K562 (cell line): ENCODE data around the gene CRAMP1. TPM values are rescaled to one million over a fixed set of nuclear protein-coding genes. Genes with fewer than 3 reads are reported as not detected.

Source experiments
- ATAC-seq: fragments of 200-7000 bp; cut with Tn5 transposase; 3 replicates; pipeline ENCODE4 v1.9.1; 2020; ENCODE audit warnings: moderate library complexity
- BruUV-seq: library from RNA; stranded (reverse); fragments of 400-500 nt; replicated peaks from 2 replicates; lab custom pipeline; 2021; lab: Mats Ljungman, UMichigan
- CTCF ChIA-PET: fragments of 300-600 bp; formaldehyde crosslinking; extraction: SDS; loops from one replicate; lab custom pipeline; 2021; ENCODE audit warnings: low intra/inter-chr PET ratio; lab: Yijun Ruan, JAX
- POLR2A ChIA-PET: fragments of 300-600, 350-650 bp; sonication (Branson Sonifier 250); formaldehyde crosslinking; extraction: SDS; loops from one replicate; lab custom pipeline; 2021; ENCODE audit warnings: antibody characterized with exemption, inconsistent platforms; lab: Yijun Ruan, JAX
- DNase-seq, 4 experiments: peaks; one replicate each; pipeline versions ENCODE4 v3.0.0 to v3.0.0-alpha.2; 2011 to 2018; ENCODE audit warnings: low spot score in 3 of 4, mixed read lengths in 3 of 4; ENCODE audit errors: extremely low read depth in 1 of 4
- FAIRE-seq: peaks from 2 replicates; lab custom pipeline; 2011; peaks lifted over from hg19 to GRCh38; lab: Jason Lieb, UNC
- H2AFZ ChIP-seq: 2 replicates; pipeline ENCODE4 v1.6.0; 2011; ENCODE audit warnings: low read depth, low read length, control low read depth, inconsistent platforms
- H3K27ac ChIP-seq: fragments of 200-600 bp; 3 replicates; pipeline ENCODE4 v1.8.0; 2011; ENCODE audit warnings: low read depth, mild to moderate bottlenecking, control low read depth, inconsistent platforms, low read length, moderate library complexity, mixed read lengths; ENCODE audit errors: extremely low read depth
- H3K27me3 ChIP-seq, 2 experiments: fragments of 300-600 bp in 1 of 2; 2 replicates in 1 of 2; 3 replicates in 1 of 2; pipeline versions ENCODE4 v1.6.0 to v1.8.0; 2011; ENCODE audit warnings: inconsistent platforms in 2 of 2, low read length in 2 of 2, mild to moderate bottlenecking in 1 of 2, mixed read lengths in 1 of 2, moderate library complexity in 1 of 2; ENCODE audit not compliant: control insufficient read depth in 2 of 2, insufficient read depth in 2 of 2
- H3K36me3 ChIP-seq: fragments of 300-600 bp; 3 replicates; pipeline ENCODE4 v1.8.0; 2011; ENCODE audit warnings: mild to moderate bottlenecking, low read length, inconsistent platforms; ENCODE audit not compliant: control insufficient read depth, insufficient read depth
- H3K4me1 ChIP-seq, 2 experiments: fragments of 200-600 bp in 1 of 2; replicated peaks in 1 of 2; 2 replicates in 1 of 2; 3 replicates in 1 of 2; pipeline versions ENCODE4 v1.5.1 to v1.8.0; 2011; ENCODE audit warnings: inconsistent platforms in 2 of 2, low read length in 2 of 2, mild to moderate bottlenecking in 1 of 2, mixed read lengths in 1 of 2, moderate library complexity in 1 of 2; ENCODE audit not compliant: control insufficient read depth in 2 of 2, insufficient read depth in 2 of 2
- H3K4me2 ChIP-seq: 2 replicates; pipeline ENCODE4 v1.6.1; 2011; ENCODE audit warnings: low read length, control low read depth, inconsistent platforms, mixed read lengths; ENCODE audit not compliant: insufficient read depth
- H3K4me3 ChIP-seq: fragments of 200-600 bp; sonication (generic), shearing (Covaris generic); 2 replicates; pipeline ENCODE4 v1.5.1; 2016; ENCODE audit warnings: control low read depth, inconsistent platforms
- H3K79me2 ChIP-seq: fragments of 200-600 bp; 3 replicates; pipeline ENCODE4 v1.8.0; 2011; ENCODE audit warnings: low read length, inconsistent platforms; ENCODE audit not compliant: control insufficient read depth, insufficient read depth
- H3K9ac ChIP-seq, 2 experiments: 2 replicates each; pipeline versions ENCODE4 v1.6.0 to v1.6.1; 2011; ENCODE audit warnings: low read depth in 2 of 2, low read length in 2 of 2, control low read depth in 1 of 2, inconsistent platforms in 1 of 2, mild to moderate bottlenecking in 1 of 2, mixed read lengths in 1 of 2; ENCODE audit not compliant: insufficient read depth in 1 of 2
- H3K9me1 ChIP-seq: one replicate; pipeline ENCODE4 v1.6.0; 2011; ENCODE audit warnings: inconsistent platforms, mild to moderate bottlenecking, low read length, moderate library complexity; ENCODE audit not compliant: control insufficient read depth, insufficient read depth
- H3K9me3 ChIP-seq: replicated peaks from 2 replicates; pipeline ENCODE4 v1.5.1; 2011; ENCODE audit warnings: low read depth, low read length, inconsistent platforms; ENCODE audit not compliant: control insufficient read depth, insufficient read depth
- H4K20me1 ChIP-seq: replicated peaks from 2 replicates; pipeline ENCODE4 v1.6.1; 2011; ENCODE audit warnings: low read length, inconsistent platforms, mixed read lengths; ENCODE audit not compliant: control insufficient read depth, insufficient read depth
- U2AF2 ChIP-seq: fragments of 200-400 bp; formaldehyde crosslinking; optimal IDR thresholded peaks from 2 replicates; pipeline ENCODE3; 2017; ENCODE audit warnings: low read depth, mild to moderate bottlenecking, low read length
- ZBTB33 ChIP-seq: sonication (generic); formaldehyde crosslinking; IDR thresholded peaks from 2 replicates; pipeline ENCODE4 v1.8.1; 2023; ENCODE audit warnings: mild to moderate bottlenecking, missing genetic modification reagents
- WGBS: fragments of 100-300 bp; shearing (Covaris generic); methylation state at CpG from one replicate; pipeline ENCODE4 v1.1.6; 2016; ENCODE audit warnings: low coverage, mixed read lengths; ENCODE audit not compliant: insufficient coverage; ENCODE audit errors: missing lambda C conversion rate; 5-methylcytosine and 5-hydroxymethylcytosine counted together
- in situ Hi-C: fragments of 300-500 bp; cut with MboI; formaldehyde crosslinking; loops from 4 replicates; pipeline ENCODE4 v1.15.0; 2018; ENCODE audit warnings: inconsistent platforms, mixed read lengths
- intact Hi-C: fragments of 100-400 bp; cut with micrococcal nuclease; formaldehyde crosslinking; loops from 2 replicates; pipeline ENCODE4 v1.14.2; 2022
- polyA plus RNA-seq, 8 experiments: library from polyadenylated mRNA; depleted of rRNA in 4 of 8; stranded (reverse) in 5 of 8; unstranded in 3 of 8; fragments of >200 nt; fragmentation: Nextera tagmentation in 2 of 8; fragmentation: Illumina TruSeq in 1 of 8; extraction: Ambion mirVana in 2 of 8; extraction: Trizol in 1 of 8; gene quantifications; 2 replicates each; pipeline versions ENCODE4 v1.2.1 to v1.2.3, GENCODE V29; 2011 to 2014; ENCODE audit warnings: inconsistent platforms in 1 of 8, missing spikeins in 1 of 8
- total RNA-seq, 7 experiments: library from RNA; depleted of rRNA in 6 of 7; stranded (reverse); fragments of >200 nt in 6 of 7; fragmentation: Illumina TruSeq in 2 of 7; extraction: Trizol in 2 of 7; gene quantifications; 2 replicates each; pipeline versions ENCODE4 v1.2.1 to v1.2.3, GENCODE V29; 2011 to 2021; ENCODE audit warnings: low replicate concordance in 1 of 7

CRAMP1 gene
- total and polyA plus RNA-seq, 9 of the 15 experiments (the other 6 are each of a cell fraction or from before 2014, with no cell fraction given) = 0.52 to 20.8 (median 7.5) TPM

- 92% methylated on average over 9 of the region's 14 CpGs for WGBS
- Histone ChIP-seq H4K20me1 (peaks cover 8% of the 10 kb centered on the region), H3K79me2 (peaks cover 69% of the 10 kb centered on the region), H3K4me3 (peak overlapping the region; percentile 84; the same call in 1 of the 2 replicates), H3K36me3 (peaks cover 57% of the 10 kb centered on the region), H2AFZ (no peak overlapping the region), H3K27me3 (no peaks in the 10 kb centered on the region), H3K9me1 (no peaks in the 10 kb centered on the region), H3K27ac (peak overlapping the region; percentile 81), H3K9me3 (no peaks in the 10 kb centered on the region), H3K4me2 (peak overlapping the region; percentile 99), H3K4me1 (peaks cover 13 to 30% of the 10 kb centered on the region in 2 experiments; a peak in 4 of 5 replicates), H3K9ac (peak overlapping the region; percentile 85 to 87; a peak in 2 of 4 replicates)
- intact Hi-C loops = no loop called here
- ATAC-seq = no peak
- no TSS peak for BruUV-seq
- POLR2A ChIA-PET = interaction anchor here (0.6 to 1.0 kb wide), 3 partner anchors 29 to 348 kb away, joined by 3 to 4 read pairs (median 3); no protein-coding TSS in a partner anchor
- no peak for DNase-seq
- in situ Hi-C loops = no loop called here
- CTCF ChIA-PET = no interaction called here
- peak; percentile 23 for FAIRE-seq
- TF ChIP-seq ZBTB33 (CRISPR knock-in tag) (0 out of 2 replicates have a peak, but pooled peaks have one; percentile 36), U2AF2 (no peak)
- TF ChIP-seq, all 486 proteins: peak for 1
Observed at GRCh38 chr16:1680361-1680760, 68.2 kb downstream of the CRAMP1 start.
